GM12878 (cell line): Measurements from ENCODE around the gene RPS2. TPM values are rescaled to one million over a fixed set of nuclear protein-coding genes. Genes with fewer than 3 reads are reported as not detected.

Experiments used
- BCL11A ChIP-seq: IDR thresholded peaks from 2 replicates; pipeline ENCODE4 v1.6.1; 2011; ENCODE audit warnings: low read depth, low read length
- BMI1 ChIP-seq: fragments of 450-650 bp; IDR thresholded peaks from 2 replicates; pipeline ENCODE4 v1.6.1; 2016; ENCODE audit warnings: mild to moderate bottlenecking, moderate library complexity, borderline replicate concordance
- CBX5 ChIP-seq: sonication (generic); IDR thresholded peaks from 2 replicates; pipeline ENCODE4 v1.6.1; 2016; ENCODE audit warnings: low read depth, moderate library complexity, mild to moderate bottlenecking, inconsistent platforms
- EP300 ChIP-seq, 2 experiments: fragments of 150-350 bp in 1 of 2; IDR thresholded peaks; 2 replicates each; pipeline ENCODE4 v1.6.1; 2011 to 2012; ENCODE audit warnings: low read depth in 2 of 2, low read length in 2 of 2, borderline replicate concordance in 1 of 2, improper control_type of control experiment in 1 of 2, inconsistent platforms in 1 of 2; ENCODE audit not compliant: control insufficient read depth in 1 of 2
- ESRRA ChIP-seq: IDR thresholded peaks from 2 replicates; pipeline ENCODE4 v1.6.1; 2012; ENCODE audit warnings: mild to moderate bottlenecking, low read length, improper control_type of control experiment
- EZH2 ChIP-seq: IDR thresholded peaks from 2 replicates; pipeline ENCODE4 v1.6.1; 2012; ENCODE audit warnings: low read depth, mild to moderate bottlenecking, control low read depth, inconsistent platforms, low read length, borderline replicate concordance; ENCODE audit not compliant: control insufficient read depth
- FOXK2 ChIP-seq: fragments of 450-650 bp; IDR thresholded peaks from 2 replicates; pipeline ENCODE4 v1.6.1; 2017; ENCODE audit warnings: mild to moderate bottlenecking, moderate library complexity
- IKZF2 ChIP-seq, 2 experiments: fragments of 450-650 bp; IDR thresholded peaks; 2 replicates each; pipeline ENCODE4 v1.6.1; 2017; ENCODE audit warnings: mild to moderate bottlenecking in 2 of 2, moderate library complexity in 2 of 2
- KDM1A ChIP-seq: fragments of 200-600 bp; sonication (generic); IDR thresholded peaks from 2 replicates; pipeline ENCODE4 v1.6.1; 2016; ENCODE audit warnings: borderline replicate concordance
- LARP7 ChIP-seq: fragments of 450-650 bp; IDR thresholded peaks from 2 replicates; pipeline ENCODE4 v1.6.1; 2017; ENCODE audit warnings: mild to moderate bottlenecking
- NFYB ChIP-seq: IDR thresholded peaks from 2 replicates; pipeline ENCODE4 v1.6.1; 2011; ENCODE audit warnings: low read depth, mild to moderate bottlenecking, low read length, improper control_type of control experiment, moderate library complexity; ENCODE audit not compliant: insufficient read depth
- POLR2A ChIP-seq: IDR thresholded peaks from 2 replicates; pipeline ENCODE4 v1.6.1; 2011; ENCODE audit warnings: low read depth, mild to moderate bottlenecking, low read length
- POLR2AphosphoS5 ChIP-seq: IDR thresholded peaks from 2 replicates; pipeline ENCODE4 v1.6.1; 2011; ENCODE audit warnings: mild to moderate bottlenecking, low read length, inconsistent platforms
- RBBP5 ChIP-seq: fragments of 200-600 bp; sonication (generic); conservative IDR thresholded peaks from 2 replicates; pipeline ENCODE4 v1.6.1; 2016
- SIN3A ChIP-seq: IDR thresholded peaks from 2 replicates; pipeline ENCODE4 v1.6.1; 2012; ENCODE audit warnings: low read depth, low read length, improper control_type of control experiment
- TCF12 ChIP-seq: IDR thresholded peaks from 2 replicates; pipeline ENCODE4 v1.6.1; 2011; ENCODE audit warnings: low read depth, mild to moderate bottlenecking, low read length
- TCF7 ChIP-seq: IDR thresholded peaks from 2 replicates; pipeline ENCODE4 v1.6.1; 2014; ENCODE audit warnings: antibody characterized with exemption, borderline replicate concordance
- WRNIP1 ChIP-seq: IDR thresholded peaks from 2 replicates; pipeline ENCODE4 v1.6.1; 2011; ENCODE audit warnings: low read depth, low read length, improper control_type of control experiment, borderline replicate concordance
- ZNF24 ChIP-seq: fragments of 450-650 bp; IDR thresholded peaks from 2 replicates; pipeline ENCODE4 v1.6.1; 2017; ENCODE audit warnings: antibody characterized with exemption, mild to moderate bottlenecking
- polyA plus RNA-seq, 11 experiments: library from polyadenylated mRNA; depleted of rRNA in 4 of 11; unstranded in 6 of 11; stranded (reverse) in 5 of 11; fragments of >200 nt; fragmentation: Nextera tagmentation in 4 of 11; fragmentation: Illumina TruSeq in 1 of 11; extraction: Ambion mirVana in 4 of 11; extraction: Trizol in 1 of 11; gene quantifications; 1 replicate in 1 of 11; 2 replicates in 10 of 11; pipeline versions ENCODE4 v1.2.1 to v1.2.3, GENCODE V29; 2011 to 2016; ENCODE audit warnings: inconsistent platforms in 2 of 11, missing spikeins in 2 of 11, low read depth in 1 of 11
- total RNA-seq, 4 experiments: library from RNA; depleted of rRNA in 3 of 4; stranded (reverse); fragments of >200 nt in 3 of 4; fragmentation: Illumina TruSeq in 1 of 4; extraction: Trizol in 1 of 4; gene quantifications; 2 replicates each; pipeline versions ENCODE4 v1.2.1 to v1.2.3, GENCODE V29; 2013 to 2021
- TF ChIP-seq, protein P1 (sequence below): fragments of 450-650 bp; IDR thresholded peaks from 2 replicates; pipeline ENCODE4 v1.6.1; 2017; ENCODE audit warnings: mild to moderate bottlenecking, low read depth, inconsistent platforms; ENCODE audit not compliant: poor library complexity, severe bottlenecking
- TF ChIP-seq, protein P2 (sequence below): fragments of 450-650 bp; IDR thresholded peaks from 2 replicates; pipeline ENCODE4 v1.6.1; 2018; ENCODE audit warnings: mild to moderate bottlenecking, low read depth, moderate library complexity; ENCODE audit not compliant: partially characterized antibody
- TF ChIP-seq, protein P3 (sequence below): fragments of 450-650 bp; IDR thresholded peaks from 2 replicates; pipeline ENCODE4 v1.6.1; 2017; ENCODE audit warnings: mild to moderate bottlenecking, moderate library complexity

RPS2 gene
- total and polyA plus RNA-seq, 10 of the 15 experiments (the other 5 are each of a cell fraction or from before 2014, with no cell fraction given), result 1,295 to 7,121 (median 3,933) TPM

DNA sequence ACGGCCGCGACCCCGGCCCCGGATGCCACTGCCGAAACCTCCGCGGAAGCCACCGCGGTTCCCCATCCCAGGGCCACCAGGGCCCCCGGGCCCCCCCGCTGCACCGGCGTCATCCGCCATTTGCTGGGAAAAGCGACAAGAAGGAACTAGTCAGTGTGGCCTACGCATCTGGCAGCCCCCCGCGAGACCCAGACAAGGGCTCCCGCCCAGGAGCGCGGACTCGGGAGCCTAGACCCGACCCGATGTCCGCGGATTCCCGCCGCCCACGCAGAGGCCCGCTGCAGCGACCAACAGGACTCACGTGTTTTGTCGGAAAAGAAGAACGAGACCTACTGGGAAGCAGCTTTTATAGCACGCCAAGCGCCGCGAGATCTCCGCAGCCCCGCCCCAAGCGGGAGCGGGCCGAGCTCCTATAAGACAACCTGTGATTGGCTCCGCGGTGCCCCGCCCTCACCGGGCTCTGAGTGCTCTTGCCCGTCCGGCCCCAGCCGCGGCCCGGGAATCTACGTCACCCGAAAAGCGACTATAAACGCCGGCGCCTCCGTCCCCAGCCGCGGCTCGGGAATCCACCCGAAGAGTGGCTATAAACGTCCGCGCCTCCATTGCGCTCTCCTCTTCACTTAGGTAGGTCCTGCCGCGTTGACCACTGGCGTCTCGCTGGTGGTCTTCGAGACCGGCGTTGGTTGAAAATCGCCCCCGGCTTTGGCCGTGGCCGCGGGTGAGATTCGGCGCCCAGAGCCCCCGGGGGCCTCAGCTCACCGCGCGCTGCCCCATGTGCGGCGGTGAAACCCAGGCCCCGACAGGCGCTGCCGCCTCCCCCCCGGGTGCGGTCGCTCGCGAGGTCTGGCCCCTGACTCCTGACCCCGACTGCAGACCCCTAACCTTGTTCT is at the start of gene RPS2 (continued):
- TF ChIP-seq, protein P1, sequence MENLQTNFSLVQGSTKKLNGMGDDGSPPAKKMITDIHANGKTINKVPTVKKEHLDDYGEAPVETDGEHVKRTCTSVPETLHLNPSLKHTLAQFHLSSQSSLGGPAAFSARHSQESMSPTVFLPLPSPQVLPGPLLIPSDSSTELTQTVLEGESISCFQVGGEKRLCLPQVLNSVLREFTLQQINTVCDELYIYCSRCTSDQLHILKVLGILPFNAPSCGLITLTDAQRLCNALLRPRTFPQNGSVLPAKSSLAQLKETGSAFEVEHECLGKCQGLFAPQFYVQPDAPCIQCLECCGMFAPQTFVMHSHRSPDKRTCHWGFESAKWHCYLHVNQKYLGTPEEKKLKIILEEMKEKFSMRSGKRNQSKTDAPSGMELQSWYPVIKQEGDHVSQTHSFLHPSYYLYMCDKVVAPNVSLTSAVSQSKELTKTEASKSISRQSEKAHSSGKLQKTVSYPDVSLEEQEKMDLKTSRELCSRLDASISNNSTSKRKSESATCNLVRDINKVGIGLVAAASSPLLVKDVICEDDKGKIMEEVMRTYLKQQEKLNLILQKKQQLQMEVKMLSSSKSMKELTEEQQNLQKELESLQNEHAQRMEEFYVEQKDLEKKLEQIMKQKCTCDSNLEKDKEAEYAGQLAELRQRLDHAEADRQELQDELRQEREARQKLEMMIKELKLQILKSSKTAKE, result no peak
- no peak; the same call in 1 of the 2 replicates for TF ChIP-seq FOXK2
- TF ChIP-seq RBBP5, result peak; percentile 88; the same call in 1 of the 2 replicates
- TF ChIP-seq KDM1A, result no peak
- no peak for TF ChIP-seq BMI1
- peak; percentile 86 for TF ChIP-seq NFYB
- TF ChIP-seq POLR2AphosphoS5, result peak; percentile 100
- peak; percentile 93 for TF ChIP-seq LARP7
- TF ChIP-seq EZH2, result no peak
- TF ChIP-seq CBX5, result peak; percentile 70; the same call in 1 of the 2 replicates
- TF ChIP-seq POLR2A, result peak; percentile 97
- TF ChIP-seq ZNF24, result no peak
- peak; percentile 51 to 77 for TF ChIP-seq IKZF2 (IDR thresholded peaks at IDR 0.05)
- TF ChIP-seq, protein P2, sequence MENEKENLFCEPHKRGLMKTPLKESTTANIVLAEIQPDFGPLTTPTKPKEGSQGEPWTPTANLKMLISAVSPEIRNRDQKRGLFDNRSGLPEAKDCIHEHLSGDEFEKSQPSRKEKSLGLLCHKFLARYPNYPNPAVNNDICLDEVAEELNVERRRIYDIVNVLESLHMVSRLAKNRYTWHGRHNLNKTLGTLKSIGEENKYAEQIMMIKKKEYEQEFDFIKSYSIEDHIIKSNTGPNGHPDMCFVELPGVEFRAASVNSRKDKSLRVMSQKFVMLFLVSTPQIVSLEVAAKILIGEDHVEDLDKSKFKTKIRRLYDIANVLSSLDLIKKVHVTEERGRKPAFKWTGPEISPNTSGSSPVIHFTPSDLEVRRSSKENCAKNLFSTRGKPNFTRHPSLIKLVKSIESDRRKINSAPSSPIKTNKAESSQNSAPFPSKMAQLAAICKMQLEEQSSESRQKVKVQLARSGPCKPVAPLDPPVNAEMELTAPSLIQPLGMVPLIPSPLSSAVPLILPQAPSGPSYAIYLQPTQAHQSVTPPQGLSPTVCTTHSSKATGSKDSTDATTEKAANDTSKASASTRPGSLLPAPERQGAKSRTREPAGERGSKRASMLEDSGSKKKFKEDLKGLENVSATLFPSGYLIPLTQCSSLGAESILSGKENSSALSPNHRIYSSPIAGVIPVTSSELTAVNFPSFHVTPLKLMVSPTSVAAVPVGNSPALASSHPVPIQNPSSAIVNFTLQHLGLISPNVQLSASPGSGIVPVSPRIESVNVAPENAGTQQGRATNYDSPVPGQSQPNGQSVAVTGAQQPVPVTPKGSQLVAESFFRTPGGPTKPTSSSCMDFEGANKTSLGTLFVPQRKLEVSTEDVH, result no peak
- TF ChIP-seq TCF12, result peak; percentile 66
- TF ChIP-seq SIN3A, result peak; percentile 63; the same call in 1 of the 2 replicates
- no peak for TF ChIP-seq EP300 (IDR thresholded peaks at IDR 0.05; ENCODE audit: borderline replicate concordance in 1 of 2, control insufficient read depth in 1 of 2, low read depth in 2 of 2, low read length in 2 of 2)
- TF ChIP-seq BCL11A, result 0 out of 2 replicates have a peak, but pooled peaks have one; percentile 15
- TF ChIP-seq WRNIP1, result no peak
- TF ChIP-seq, protein P3, sequence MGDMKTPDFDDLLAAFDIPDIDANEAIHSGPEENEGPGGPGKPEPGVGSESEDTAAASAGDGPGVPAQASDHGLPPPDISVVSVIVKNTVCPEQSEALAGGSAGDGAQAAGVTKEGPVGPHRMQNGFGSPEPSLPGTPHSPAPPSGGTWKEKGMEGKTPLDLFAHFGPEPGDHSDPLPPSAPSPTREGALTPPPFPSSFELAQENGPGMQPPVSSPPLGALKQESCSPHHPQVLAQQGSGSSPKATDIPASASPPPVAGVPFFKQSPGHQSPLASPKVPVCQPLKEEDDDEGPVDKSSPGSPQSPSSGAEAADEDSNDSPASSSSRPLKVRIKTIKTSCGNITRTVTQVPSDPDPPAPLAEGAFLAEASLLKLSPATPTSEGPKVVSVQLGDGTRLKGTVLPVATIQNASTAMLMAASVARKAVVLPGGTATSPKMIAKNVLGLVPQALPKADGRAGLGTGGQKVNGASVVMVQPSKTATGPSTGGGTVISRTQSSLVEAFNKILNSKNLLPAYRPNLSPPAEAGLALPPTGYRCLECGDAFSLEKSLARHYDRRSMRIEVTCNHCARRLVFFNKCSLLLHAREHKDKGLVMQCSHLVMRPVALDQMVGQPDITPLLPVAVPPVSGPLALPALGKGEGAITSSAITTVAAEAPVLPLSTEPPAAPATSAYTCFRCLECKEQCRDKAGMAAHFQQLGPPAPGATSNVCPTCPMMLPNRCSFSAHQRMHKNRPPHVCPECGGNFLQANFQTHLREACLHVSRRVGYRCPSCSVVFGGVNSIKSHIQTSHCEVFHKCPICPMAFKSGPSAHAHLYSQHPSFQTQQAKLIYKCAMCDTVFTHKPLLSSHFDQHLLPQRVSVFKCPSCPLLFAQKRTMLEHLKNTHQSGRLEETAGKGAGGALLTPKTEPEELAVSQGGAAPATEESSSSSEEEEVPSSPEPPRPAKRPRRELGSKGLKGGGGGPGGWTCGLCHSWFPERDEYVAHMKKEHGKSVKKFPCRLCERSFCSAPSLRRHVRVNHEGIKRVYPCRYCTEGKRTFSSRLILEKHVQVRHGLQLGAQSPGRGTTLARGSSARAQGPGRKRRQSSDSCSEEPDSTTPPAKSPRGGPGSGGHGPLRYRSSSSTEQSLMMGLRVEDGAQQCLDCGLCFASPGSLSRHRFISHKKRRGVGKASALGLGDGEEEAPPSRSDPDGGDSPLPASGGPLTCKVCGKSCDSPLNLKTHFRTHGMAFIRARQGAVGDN, result peak; percentile 96
- peak; percentile 48; the same call in 1 of the 2 replicates for TF ChIP-seq TCF7
- peak; percentile 66 for TF ChIP-seq ESRRA
